H1 (cell line): ENCODE data around the gene FANCI. TPM values are rescaled to one million over a fixed set of nuclear protein-coding genes. Genes with fewer than 3 reads are reported as not detected.

Experiments
- CTCF ChIA-PET: fragments of 300-600 bp; sonication (Branson Sonifier 250); formaldehyde crosslinking; loops from one replicate; lab custom pipeline; 2021; ENCODE audit not compliant: partially characterized antibody; lab: Charles Lee
- POLR2A ChIA-PET: fragments of 300-600 bp; sonication (Branson Sonifier 250); formaldehyde crosslinking; loops from one replicate; lab custom pipeline; 2021; ENCODE audit warnings: inconsistent platforms; ENCODE audit not compliant: partially characterized antibody; lab: Charles Lee
- DNase-seq, 2 experiments: peaks; one replicate each; pipeline versions ENCODE4 v3.0.0 to v3.0.0-alpha.2; 2010 to 2022; ENCODE audit warnings: low spot score in 2 of 2, low read depth in 1 of 2, mixed read lengths in 1 of 2
- FAIRE-seq: peaks from 2 replicates; lab custom pipeline; 2011; peaks lifted over from hg19 to GRCh38; lab: Jason Lieb, UNC
- H2AFZ ChIP-seq: 2 replicates; pipeline ENCODE4 v1.8.1; 2012; ENCODE audit warnings: low read length, inconsistent platforms
- H2AK5ac ChIP-seq: 2 replicates; pipeline ENCODE4 v1.6.1; 2013; ENCODE audit warnings: low read depth, low read length
- H2BK120ac ChIP-seq: replicated peaks from 2 replicates; pipeline ENCODE3; 2013; ENCODE audit warnings: low read depth, low read length, inconsistent platforms
- H2BK12ac ChIP-seq: 2 replicates; pipeline ENCODE4 v1.6.1; 2013; ENCODE audit warnings: low read depth, low read length
- H2BK15ac ChIP-seq: 2 replicates; pipeline ENCODE4 v1.6.1; 2013; ENCODE audit warnings: low read length
- H2BK20ac ChIP-seq: 2 replicates; pipeline ENCODE4 v1.6.1; 2013; ENCODE audit warnings: low read length
- H2BK5ac ChIP-seq: 2 replicates; pipeline ENCODE4 v1.6.1; 2013; ENCODE audit warnings: low read depth, low read length
- H3K14ac ChIP-seq: 2 replicates; pipeline ENCODE4 v1.6.1; 2013; ENCODE audit warnings: inconsistent platforms; ENCODE audit not compliant: insufficient read length
- H3K18ac ChIP-seq: 2 replicates; pipeline ENCODE4 v1.6.1; 2013; ENCODE audit warnings: low read length; ENCODE audit errors: extremely low read depth
- H3K23ac ChIP-seq: 2 replicates; pipeline ENCODE4 v1.6.1; 2013; ENCODE audit warnings: inconsistent platforms; ENCODE audit not compliant: insufficient read length
- H3K23me2 ChIP-seq: 2 replicates; pipeline ENCODE4 v1.6.1; 2013; ENCODE audit warnings: low read depth, low read length
- H3K27ac ChIP-seq: 2 replicates; pipeline ENCODE4 v1.6.1; 2011; ENCODE audit warnings: low read depth, low read length, inconsistent platforms
- H3K27me3 ChIP-seq, 4 experiments: replicated peaks in 1 of 4; 1 replicate in 1 of 4; 2 replicates in 3 of 4; pipeline versions ENCODE4 v1.6.1 to v1.8.1; 2011 to 2013; ENCODE audit warnings: low read length in 3 of 4, mild to moderate bottlenecking in 3 of 4, inconsistent platforms in 2 of 4, mixed read lengths in 2 of 4, moderate library complexity in 1 of 4; ENCODE audit not compliant: control insufficient read depth in 3 of 4, insufficient read depth in 3 of 4; ENCODE audit errors: extremely low read depth in 1 of 4
- H3K36me3 ChIP-seq, 4 experiments: 2 replicates each; pipeline versions ENCODE4 v1.6.1 to v1.8.1; 2011 to 2013; ENCODE audit warnings: mild to moderate bottlenecking in 4 of 4, low read length in 3 of 4, moderate library complexity in 2 of 4, control low read depth in 1 of 4, inconsistent platforms in 1 of 4; ENCODE audit not compliant: insufficient read depth in 4 of 4, control insufficient read depth in 2 of 4
- H3K4ac ChIP-seq: replicated peaks from 2 replicates; pipeline ENCODE3; 2013; ENCODE audit warnings: low read length, low read depth, mixed read lengths, inconsistent platforms; ENCODE audit not compliant: insufficient read length
- H3K4me1 ChIP-seq, 4 experiments: replicated peaks in 1 of 4; 1 replicate in 1 of 4; 2 replicates in 3 of 4; pipeline versions ENCODE4 v1.6.1 to v1.8.1; 2011 to 2013; ENCODE audit warnings: low read length in 3 of 4, inconsistent platforms in 2 of 4, mixed read lengths in 1 of 4; ENCODE audit not compliant: insufficient read depth in 4 of 4, control insufficient read depth in 3 of 4
- H3K4me2 ChIP-seq, 2 experiments: 2 replicates each; pipeline versions ENCODE4 v1.6.1 to v1.8.1; 2011 to 2013; ENCODE audit warnings: low read depth in 2 of 2, low read length in 2 of 2, control low read depth in 1 of 2, inconsistent platforms in 1 of 2, mild to moderate bottlenecking in 1 of 2; ENCODE audit not compliant: insufficient read depth in 1 of 2
- H3K4me3 ChIP-seq, 4 experiments: fragments of 200-600, 300-600 bp in 1 of 4; sonication (generic), shearing (Covaris generic), sonication (Bioruptor Twin) in 1 of 4; 2 replicates each; pipeline versions ENCODE4 v1.5.1 to v1.8.1; 2011 to 2016; ENCODE audit warnings: low read length in 4 of 4, low read depth in 3 of 4, control low read depth in 2 of 4, inconsistent platforms in 2 of 4, mild to moderate bottlenecking in 2 of 4, mixed read lengths in 1 of 4, moderate library complexity in 1 of 4; ENCODE audit not compliant: insufficient read depth in 2 of 4; ENCODE audit errors: extremely low read depth in 1 of 4
- H3K56ac ChIP-seq: replicated peaks from 2 replicates; pipeline ENCODE3; 2013; ENCODE audit warnings: low read depth, mild to moderate bottlenecking, mixed read lengths, low read length, inconsistent platforms; ENCODE audit not compliant: insufficient read length
- H3K79me1 ChIP-seq: 2 replicates; pipeline ENCODE4 v1.6.1; 2013; ENCODE audit warnings: low read depth, low read length, control low read depth
- H3K79me2 ChIP-seq, 2 experiments: 2 replicates each; pipeline versions ENCODE4 v1.6.1 to v1.8.1; 2012 to 2013; ENCODE audit warnings: low read length in 2 of 2, mild to moderate bottlenecking in 2 of 2, inconsistent platforms in 1 of 2; ENCODE audit not compliant: insufficient read depth in 2 of 2, control insufficient read depth in 1 of 2
- H3K9ac ChIP-seq, 4 experiments: replicated peaks in 1 of 4; 1 replicate in 1 of 4; 2 replicates in 3 of 4; pipeline versions ENCODE4 v1.6.1 to v1.8.1; 2011 to 2013; ENCODE audit warnings: low read depth in 3 of 4, low read length in 3 of 4, control low read depth in 2 of 4, mild to moderate bottlenecking in 2 of 4, moderate library complexity in 2 of 4, inconsistent platforms in 1 of 4; ENCODE audit errors: extremely low read depth in 1 of 4
- H3K9me3 ChIP-seq, 2 experiments: 2 replicates each; pipeline versions ENCODE4 v1.6.1 to v1.8.1; 2012 to 2013; ENCODE audit warnings: mild to moderate bottlenecking in 2 of 2, moderate library complexity in 2 of 2, control low read depth in 1 of 2, inconsistent platforms in 1 of 2, low read depth in 1 of 2, low read length in 1 of 2, mixed read lengths in 1 of 2; ENCODE audit not compliant: insufficient read depth in 2 of 2
- H4K20me1 ChIP-seq, 2 experiments: replicated peaks in 1 of 2; 2 replicates each; pipeline versions ENCODE3 to v1.8.1; 2011 to 2013; ENCODE audit warnings: inconsistent platforms in 2 of 2, low read length in 2 of 2, mild to moderate bottlenecking in 1 of 2; ENCODE audit not compliant: insufficient read depth in 2 of 2, control insufficient read depth in 1 of 2
- H4K5ac ChIP-seq: 2 replicates; pipeline ENCODE4 v1.6.1; 2013; ENCODE audit warnings: low read length, low read depth, mixed read lengths, inconsistent platforms; ENCODE audit not compliant: insufficient read length
- H4K8ac ChIP-seq: 2 replicates; pipeline ENCODE4 v1.8.0; 2013; ENCODE audit warnings: mild to moderate bottlenecking, moderate library complexity, low read length, inconsistent platforms; ENCODE audit not compliant: insufficient read depth; ENCODE audit errors: extremely low read depth
- H4K91ac ChIP-seq: replicated peaks from 2 replicates; pipeline ENCODE3; 2013; ENCODE audit warnings: low read length, mixed read lengths, inconsistent platforms; ENCODE audit not compliant: insufficient read length
- CREB1 ChIP-seq: IDR thresholded peaks from 2 replicates; pipeline ENCODE4 v1.6.1; 2012; ENCODE audit warnings: inconsistent platforms
- EP300 ChIP-seq, 2 experiments: IDR thresholded peaks; 1 replicate in 1 of 2; 2 replicates in 1 of 2; pipeline ENCODE4 v1.6.1; 2011 to 2012; ENCODE audit warnings: low read depth in 2 of 2, low read length in 2 of 2, mild to moderate bottlenecking in 2 of 2, borderline replicate concordance in 1 of 2, inconsistent platforms in 1 of 2, moderate library complexity in 1 of 2
- EZH2 ChIP-seq: fragments of 200-600 bp; sonication (generic); IDR thresholded peaks from 2 replicates; pipeline ENCODE4 v1.7.1; 2012; ENCODE audit warnings: low read depth, mild to moderate bottlenecking, moderate library complexity, low read length, inconsistent platforms; ENCODE audit not compliant: severe bottlenecking
- GABPA ChIP-seq: IDR thresholded peaks from 2 replicates; pipeline ENCODE4 v1.6.1; 2011; ENCODE audit warnings: mild to moderate bottlenecking, low read length, moderate library complexity, borderline replicate concordance; ENCODE audit not compliant: insufficient read depth
- KDM4A ChIP-seq: IDR thresholded peaks from one replicate; pipeline ENCODE4 v1.7.1; 2012; ENCODE audit warnings: low read depth, mild to moderate bottlenecking, moderate library complexity, low read length, inconsistent platforms; ENCODE audit not compliant: severe bottlenecking
- NRF1 ChIP-seq: IDR thresholded peaks from 2 replicates; pipeline ENCODE4 v1.6.1; 2011; ENCODE audit warnings: mild to moderate bottlenecking, low read depth, low read length, improper control_type of control experiment
- PHF8 ChIP-seq: fragments of 200-600 bp; sonication (generic); conservative IDR thresholded peaks from 2 replicates; pipeline ENCODE4 v1.7.1; 2012; ENCODE audit warnings: low read depth, mild to moderate bottlenecking, inconsistent platforms, low read length, moderate library complexity
- TAF7 ChIP-seq: optimal IDR thresholded peaks from 2 replicates; pipeline ENCODE3; 2011; ENCODE audit warnings: low read depth, mild to moderate bottlenecking, inconsistent platforms, low read length, moderate library complexity, borderline replicate concordance
- ZNF274 ChIP-seq: IDR thresholded peaks from 2 replicates; pipeline ENCODE4 v1.7.0; 2012; ENCODE audit warnings: low read length, borderline replicate concordance; ENCODE audit errors: extremely low read depth
- WGBS, 2 experiments: shearing (Covaris generic) in 1 of 2; methylation state at CpG; one replicate each; pipeline versions ENCODE4 v1.1.6 to v1.1.7; 2013 to 2015; ENCODE audit warnings: low lambda C conversion rate in 2 of 2, mixed read lengths in 2 of 2, inconsistent platforms in 1 of 2, low coverage in 1 of 2, missing lambda C conversion rate in 1 of 2; ENCODE audit not compliant: insufficient replicate concordance in 2 of 2, insufficient coverage in 1 of 2, insufficient read length in 1 of 2; ENCODE audit errors: extremely low coverage in 1 of 2, missing lambda C conversion rate in 1 of 2; 5-methylcytosine and 5-hydroxymethylcytosine counted together
- polyA plus RNA-seq, 7 experiments: library from polyadenylated mRNA; depleted of rRNA in 3 of 7; stranded (reverse) in 5 of 7; unstranded in 2 of 7; fragments of >200 nt in 5 of 7; fragments of 200-250 nt in 2 of 7; gene quantifications; 1 replicate in 5 of 7; 2 replicates in 1 of 7; 4 replicates in 1 of 7; pipeline versions ENCODE4 v1.2.1 to v1.2.3, GENCODE V29; 2011 to 2013; ENCODE audit warnings: missing spikeins in 2 of 7, mixed read lengths in 2 of 7
- total RNA-seq: library from RNA; stranded (reverse); fragmentation: NEBNext Ultra II Directional; extraction: Animal tissue kit (Norgen Biotek cat#: 25700); gene quantifications from 2 replicates; pipeline ENCODE4 v1.2.1, GENCODE V29; 2021
- TF ChIP-seq, protein P1 (sequence below): IDR thresholded peaks from 2 replicates; pipeline ENCODE4 v1.6.1; 2011; ENCODE audit warnings: low read length, improper control_type of control experiment
- TF ChIP-seq, protein P2 (sequence below): IDR thresholded peaks from 2 replicates; pipeline ENCODE4 v1.6.1; 2012; ENCODE audit warnings: low read length, inconsistent platforms

The FANCI gene
- total and polyA plus RNA-seq, 2 of the 8 experiments (the other 6 are each of a cell fraction or from before 2014, with no cell fraction given), result 37.8 to 115 TPM

DNA sequence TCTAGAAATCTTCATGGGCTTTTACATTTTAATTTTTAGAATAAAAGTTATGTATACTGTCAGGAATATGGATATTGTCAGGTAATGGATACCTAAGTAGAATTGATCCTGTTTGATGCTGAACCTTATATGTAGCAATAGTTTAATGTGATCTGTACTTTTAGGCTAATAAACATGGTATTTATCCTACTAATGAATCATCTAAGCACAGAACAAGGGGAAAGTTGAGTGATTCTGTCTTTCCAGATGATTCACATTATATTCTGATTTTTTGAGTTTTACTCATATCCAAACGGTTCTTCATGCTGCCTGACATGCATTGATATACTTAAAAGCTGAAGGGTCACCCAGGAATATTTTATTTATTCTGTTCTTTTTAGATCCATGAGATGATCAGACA lies 34.5 kb downstream of the FANCI start:
- H3K4me3 ChIP-seq, result no peak overlapping the region
- DNase-seq (no peak), FAIRE-seq (no peak)
- no peaks in the 10 kb centered on the region for H3K79me1 ChIP-seq
- H3K4me2 ChIP-seq, result no peak overlapping the region
- no peaks in the 10 kb centered on the region for H3K9me3 ChIP-seq
- H2BK12ac ChIP-seq, result no peak overlapping the region
- H3K27me3 ChIP-seq, result no peaks in the 10 kb centered on the region
- no peak overlapping the region for H4K8ac ChIP-seq
- no peak overlapping the region for H3K27ac ChIP-seq
- H3K4me1 ChIP-seq, result no peaks in the 10 kb centered on the region
- H2AK5ac ChIP-seq, result no peak overlapping the region
- H2BK120ac ChIP-seq, result no peak overlapping the region
- no peak overlapping the region for H2BK15ac ChIP-seq
- H4K91ac ChIP-seq, result no peak overlapping the region
- no peak overlapping the region for H3K14ac ChIP-seq
- ChIA-PET POLR2A (no interaction called here), CTCF (interaction anchor here (1.2 kb wide), 1 partner anchor 11 kb away, joined by 4 read pairs; no protein-coding TSS in a partner anchor)
- H3K23me2 ChIP-seq, result no peaks in the 10 kb centered on the region
- H3K4ac ChIP-seq, result no peak overlapping the region
- no peaks in the 10 kb centered on the region for H4K20me1 ChIP-seq
- H3K9ac ChIP-seq, result no peak overlapping the region
- no peak overlapping the region for H2AFZ ChIP-seq
- no peak overlapping the region for H2BK20ac ChIP-seq
- H3K18ac ChIP-seq, result no peak overlapping the region
- H4K5ac ChIP-seq, result no peak overlapping the region
- no peak overlapping the region for H2BK5ac ChIP-seq
- 90% methylated on average over 1 of the region's 1 CpG; no CpG with 5 or more reads in 1 of the 2 experiments for WGBS, 2 experiments
- peaks cover 6 to 75% (median 36%) of the 10 kb centered on the region in 4 experiments; a peak in 7 of 8 replicates for H3K36me3 ChIP-seq
- H3K79me2 ChIP-seq, result no peaks in the 10 kb centered on the region
- H3K23ac ChIP-seq, result no peak overlapping the region
- no peak overlapping the region for H3K56ac ChIP-seq
- TF ChIP-seq KDM4A, result no peak
- TF ChIP-seq CREB1, result no peak
- no peak for TF ChIP-seq EZH2
- TF ChIP-seq TAF7, result no peak
- TF ChIP-seq EP300 (IDR thresholded peaks at IDR 0.05; ENCODE audit: borderline replicate concordance in 1 of 2, low read depth in 2 of 2, low read length in 2 of 2), result no peak
- TF ChIP-seq, protein P1, sequence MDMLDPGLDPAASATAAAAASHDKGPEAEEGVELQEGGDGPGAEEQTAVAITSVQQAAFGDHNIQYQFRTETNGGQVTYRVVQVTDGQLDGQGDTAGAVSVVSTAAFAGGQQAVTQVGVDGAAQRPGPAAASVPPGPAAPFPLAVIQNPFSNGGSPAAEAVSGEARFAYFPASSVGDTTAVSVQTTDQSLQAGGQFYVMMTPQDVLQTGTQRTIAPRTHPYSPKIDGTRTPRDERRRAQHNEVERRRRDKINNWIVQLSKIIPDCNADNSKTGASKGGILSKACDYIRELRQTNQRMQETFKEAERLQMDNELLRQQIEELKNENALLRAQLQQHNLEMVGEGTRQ, result no peak
- no peak for TF ChIP-seq GABPA
- TF ChIP-seq, protein P2, sequence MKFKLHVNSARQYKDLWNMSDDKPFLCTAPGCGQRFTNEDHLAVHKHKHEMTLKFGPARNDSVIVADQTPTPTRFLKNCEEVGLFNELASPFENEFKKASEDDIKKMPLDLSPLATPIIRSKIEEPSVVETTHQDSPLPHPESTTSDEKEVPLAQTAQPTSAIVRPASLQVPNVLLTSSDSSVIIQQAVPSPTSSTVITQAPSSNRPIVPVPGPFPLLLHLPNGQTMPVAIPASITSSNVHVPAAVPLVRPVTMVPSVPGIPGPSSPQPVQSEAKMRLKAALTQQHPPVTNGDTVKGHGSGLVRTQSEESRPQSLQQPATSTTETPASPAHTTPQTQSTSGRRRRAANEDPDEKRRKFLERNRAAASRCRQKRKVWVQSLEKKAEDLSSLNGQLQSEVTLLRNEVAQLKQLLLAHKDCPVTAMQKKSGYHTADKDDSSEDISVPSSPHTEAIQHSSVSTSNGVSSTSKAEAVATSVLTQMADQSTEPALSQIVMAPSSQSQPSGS, result no peak
- no peak for TF ChIP-seq NRF1
- TF ChIP-seq PHF8, result no peak
- no peak for TF ChIP-seq ZNF274
